Keratinocyte (primary cell): Measurements from ENCODE around the gene VAMP8. TPM values are rescaled to one million over a fixed set of nuclear protein-coding genes. Genes with fewer than 3 reads are reported as not detected.
A peak's percentile ranks its signal among the peaks of the same experiment; 100 is the strongest.

Experiments
- DNase-seq: peaks from one replicate; pipeline ENCODE4 v3.0.0-alpha.2; 2011; ENCODE audit warnings: low read depth, missing footprints, low spot score
- FAIRE-seq: peaks from 2 replicates; lab custom pipeline; 2011; peaks lifted over from hg19 to GRCh38; lab: Jason Lieb, UNC
- H2AFZ ChIP-seq: 2 replicates; pipeline ENCODE4 v1.6.0; 2012; ENCODE audit warnings: low read length, control low read depth, inconsistent platforms; ENCODE audit not compliant: control insufficient read depth
- H3K27ac ChIP-seq: 2 replicates; pipeline ENCODE4 v1.5.1; 2011; ENCODE audit warnings: low read length; ENCODE audit not compliant: control insufficient read depth, insufficient read depth
- H3K27me3 ChIP-seq: 3 replicates; pipeline ENCODE4 v1.6.0; 2011; ENCODE audit warnings: low read length; ENCODE audit not compliant: control insufficient read depth, insufficient read depth; ENCODE audit errors: extremely low read depth
- H3K36me3 ChIP-seq, 2 experiments: 2 replicates in 1 of 2; 3 replicates in 1 of 2; pipeline ENCODE4 v1.5.1; 2011; ENCODE audit warnings: low read length in 2 of 2, mild to moderate bottlenecking in 1 of 2; ENCODE audit not compliant: control insufficient read depth in 2 of 2, insufficient read depth in 2 of 2; ENCODE audit errors: extremely low read depth in 1 of 2
- H3K4me1 ChIP-seq: 3 replicates; pipeline ENCODE4 v1.5.1; 2011; ENCODE audit warnings: low read length; ENCODE audit not compliant: control insufficient read depth, insufficient read depth; ENCODE audit errors: extremely low read depth
- H3K4me2 ChIP-seq: 3 replicates; pipeline ENCODE4 v1.6.0; 2011; ENCODE audit warnings: low read depth, low read length; ENCODE audit not compliant: control insufficient read depth, insufficient read depth; ENCODE audit errors: extremely low read depth
- H3K4me3 ChIP-seq, 3 experiments: fragments of 200-600 bp in 1 of 3; sonication (generic) in 1 of 3; 2 replicates in 2 of 3; 3 replicates in 1 of 3; pipeline ENCODE4 v1.5.1; 2011 to 2016; ENCODE audit warnings: low read length in 3 of 3, mild to moderate bottlenecking in 3 of 3, control low read depth in 2 of 3, inconsistent platforms in 1 of 3, low read depth in 1 of 3, mixed read lengths in 1 of 3, mixed run types in 1 of 3, moderate library complexity in 1 of 3; ENCODE audit not compliant: control insufficient read depth in 2 of 3, insufficient read depth in 2 of 3; ENCODE audit errors: extremely low read depth in 1 of 3
- H3K79me2 ChIP-seq: 2 replicates; pipeline ENCODE4 v1.6.0; 2012; ENCODE audit warnings: low read length; ENCODE audit not compliant: control insufficient read depth, insufficient read depth
- H3K9ac ChIP-seq: 3 replicates; pipeline ENCODE4 v1.6.0; 2011; ENCODE audit warnings: low read length; ENCODE audit not compliant: control insufficient read depth, insufficient read depth; ENCODE audit errors: extremely low read depth
- H3K9me1 ChIP-seq: 3 replicates; pipeline ENCODE4 v1.6.0; 2011; ENCODE audit warnings: low read length; ENCODE audit not compliant: control insufficient read depth, insufficient read depth; ENCODE audit errors: extremely low read depth
- H3K9me3 ChIP-seq: 2 replicates; pipeline ENCODE4 v1.5.1; 2012; ENCODE audit warnings: low read depth, low read length; ENCODE audit not compliant: control insufficient read depth
- H4K20me1 ChIP-seq: 3 replicates; pipeline ENCODE4 v1.6.0; 2011; ENCODE audit warnings: low read length; ENCODE audit not compliant: control insufficient read depth, insufficient read depth; ENCODE audit errors: extremely low read depth
- EZH2 ChIP-seq: IDR thresholded peaks from one replicate; pipeline ENCODE4 v1.6.1; 2012; ENCODE audit warnings: inconsistent platforms, mild to moderate bottlenecking, low read length, moderate library complexity
- dilution Hi-C: fragments of 300-500 bp; cut with MboI; formaldehyde crosslinking; loops from one replicate; pipeline ENCODE4 v1.7.0; 2020; ENCODE audit warnings: low sequenced_read_pairs; ENCODE audit not compliant: extremely low pct_ligation_motif_present
- polyA plus RNA-seq, 5 experiments: library from polyadenylated mRNA; depleted of rRNA in 3 of 5; stranded (reverse) in 3 of 5; stranded (forward) in 1 of 5; unstranded in 1 of 5; fragments of >200 nt; gene quantifications; 1 replicate in 1 of 5; 2 replicates in 3 of 5; 3 replicates in 1 of 5; pipeline versions ENCODE4 v1.2.1 to v1.2.3, GENCODE V29; 2011 to 2012; ENCODE audit warnings: missing spikeins in 2 of 5, low read depth in 1 of 5, low replicate concordance in 1 of 5
- TF ChIP-seq, protein P1 (sequence below), 3 experiments: IDR thresholded peaks in 1 of 3; conservative IDR thresholded peaks in 1 of 3; optimal IDR thresholded peaks in 1 of 3; 2 replicates in 2 of 3; 3 replicates in 1 of 3; pipeline versions ENCODE3 to v1.5.1; 2011; ENCODE audit warnings: low read length in 3 of 3, mild to moderate bottlenecking in 3 of 3, moderate library complexity in 2 of 3, control low read depth in 1 of 3, inconsistent platforms in 1 of 3; ENCODE audit not compliant: insufficient read depth in 2 of 3; ENCODE audit errors: extremely low read depth in 1 of 3

Gene VAMP8
- polyA plus RNA-seq, 1 donor (not counting 4 experiments of a cell fraction or from before 2014, with no cell fraction given) = 385 TPM

DNA sequence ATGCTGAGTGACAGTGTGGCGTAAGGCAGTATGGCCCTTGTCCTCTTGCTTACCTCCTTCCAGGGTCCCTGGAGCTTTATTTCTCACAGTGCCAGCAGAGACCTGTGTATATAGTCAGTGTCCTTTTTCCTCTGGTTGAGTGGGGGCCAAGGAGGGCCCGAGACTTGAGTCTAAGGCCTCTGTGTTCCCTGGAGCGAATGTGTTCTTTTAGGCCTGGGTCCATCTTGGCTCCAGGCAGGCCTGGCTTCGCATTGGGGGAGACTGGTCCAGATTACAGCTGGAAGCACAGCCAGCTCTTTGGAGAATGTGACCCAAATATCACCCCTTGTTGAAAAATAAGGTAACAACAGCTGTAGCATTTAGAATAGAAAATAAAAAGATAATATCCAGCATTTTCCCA lies 11.8 kb downstream of the VAMP8 start:
- Histone ChIP-seq H3K9me1 (no peaks in the 10 kb centered on the region), H3K36me3 (no peaks in the 10 kb centered on the region), H4K20me1 (no peaks in the 10 kb centered on the region), H3K4me2 (no peak overlapping the region), H3K27ac (no peak overlapping the region), H3K9ac (no peak overlapping the region), H2AFZ (no peak overlapping the region), H3K27me3 (no peaks in the 10 kb centered on the region), H3K9me3 (no peaks in the 10 kb centered on the region), H3K79me2 (no peaks in the 10 kb centered on the region), H3K4me3 (no peak overlapping the region), H3K4me1 (peaks cover 23% of the 10 kb centered on the region)
- TF ChIP-seq, protein P1, sequence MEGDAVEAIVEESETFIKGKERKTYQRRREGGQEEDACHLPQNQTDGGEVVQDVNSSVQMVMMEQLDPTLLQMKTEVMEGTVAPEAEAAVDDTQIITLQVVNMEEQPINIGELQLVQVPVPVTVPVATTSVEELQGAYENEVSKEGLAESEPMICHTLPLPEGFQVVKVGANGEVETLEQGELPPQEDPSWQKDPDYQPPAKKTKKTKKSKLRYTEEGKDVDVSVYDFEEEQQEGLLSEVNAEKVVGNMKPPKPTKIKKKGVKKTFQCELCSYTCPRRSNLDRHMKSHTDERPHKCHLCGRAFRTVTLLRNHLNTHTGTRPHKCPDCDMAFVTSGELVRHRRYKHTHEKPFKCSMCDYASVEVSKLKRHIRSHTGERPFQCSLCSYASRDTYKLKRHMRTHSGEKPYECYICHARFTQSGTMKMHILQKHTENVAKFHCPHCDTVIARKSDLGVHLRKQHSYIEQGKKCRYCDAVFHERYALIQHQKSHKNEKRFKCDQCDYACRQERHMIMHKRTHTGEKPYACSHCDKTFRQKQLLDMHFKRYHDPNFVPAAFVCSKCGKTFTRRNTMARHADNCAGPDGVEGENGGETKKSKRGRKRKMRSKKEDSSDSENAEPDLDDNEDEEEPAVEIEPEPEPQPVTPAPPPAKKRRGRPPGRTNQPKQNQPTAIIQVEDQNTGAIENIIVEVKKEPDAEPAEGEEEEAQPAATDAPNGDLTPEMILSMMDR (optimal IDR thresholded peaks at IDR 0.05 in 1 of 3, IDR thresholded peaks at IDR 0.05 in 1 of 3, conservative IDR thresholded peaks at IDR 0.05 in 1 of 3; ENCODE audit: extremely low read depth in 1 of 3, insufficient read depth in 2 of 3, low read length in 3 of 3) = no peak
- no peak for TF ChIP-seq EZH2
- dilution Hi-C loops = no loop called here
- DNase-seq = no peak
- FAIRE-seq = no peak

DNA sequence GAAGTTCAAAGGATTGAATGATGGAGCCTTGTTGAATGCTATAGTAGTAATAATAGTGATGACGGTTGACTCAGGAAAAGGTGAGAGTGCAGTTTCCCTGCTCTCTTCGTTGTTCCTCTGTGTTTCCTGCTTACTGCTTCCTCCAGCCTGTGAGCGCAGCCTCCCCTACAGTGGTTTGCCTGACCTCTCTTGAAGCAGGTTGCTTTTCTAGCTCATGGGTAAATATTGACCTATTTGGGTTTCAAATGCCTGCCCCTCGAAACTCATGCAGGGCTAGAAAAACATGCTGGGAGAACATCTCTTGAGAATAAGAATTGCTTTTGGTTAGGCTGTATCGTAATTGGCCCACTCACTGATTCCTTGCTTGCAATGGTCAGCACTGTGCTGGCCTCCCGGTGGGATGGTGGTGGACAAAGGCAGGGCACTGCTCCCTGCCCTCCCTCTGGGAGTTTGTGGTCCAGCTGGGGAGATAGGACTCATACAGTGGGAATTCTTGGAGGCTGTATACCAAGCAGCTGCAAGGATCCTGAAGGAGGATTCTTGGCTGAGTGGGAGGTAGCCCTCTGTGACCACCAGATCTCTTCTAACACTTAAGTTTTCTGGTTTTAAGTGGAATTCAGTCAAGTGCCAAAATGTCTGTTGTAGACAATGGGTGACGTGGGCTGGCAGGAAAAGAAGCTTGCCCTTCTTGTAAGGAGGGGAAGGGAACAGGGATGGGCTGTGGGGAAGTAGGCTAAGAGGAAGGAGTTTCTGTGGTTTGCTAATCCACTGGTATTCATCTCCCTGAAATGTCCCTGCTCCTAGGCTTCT lies 12.8 kb downstream of the VAMP8 start:
- peaks cover 24% of the 10 kb centered on the region for H3K4me1 ChIP-seq
- DNase-seq (no peak), FAIRE-seq (no peak)
- TF ChIP-seq EZH2 = no peak
- TF ChIP-seq, protein P1 (optimal IDR thresholded peaks at IDR 0.05 in 1 of 3, IDR thresholded peaks at IDR 0.05 in 1 of 3, conservative IDR thresholded peaks at IDR 0.05 in 1 of 3; ENCODE audit: extremely low read depth in 1 of 3, insufficient read depth in 2 of 3, low read length in 3 of 3) = no peak
- no peak overlapping the region for H3K4me2 ChIP-seq
- dilution Hi-C loops = no loop called here
- no peaks in the 10 kb centered on the region for H3K79me2 ChIP-seq
- peak overlapping the region; percentile 15 for H2AFZ ChIP-seq
- peak overlapping the region; percentile 26 for H3K27ac ChIP-seq
- no peaks in the 10 kb centered on the region for H3K9me1 ChIP-seq
- H3K4me3 ChIP-seq = no peak overlapping the region
- H3K9me3 ChIP-seq = no peaks in the 10 kb centered on the region
- no peaks in the 10 kb centered on the region for H4K20me1 ChIP-seq
- no peaks in the 10 kb centered on the region for H3K36me3 ChIP-seq
- no peaks in the 10 kb centered on the region for H3K27me3 ChIP-seq
- no peak overlapping the region for H3K9ac ChIP-seq
